Activated T-cell treated with anti-CD3 and anti-CD28 coated beads, Interleukin-2, amount 50 U/mL, for 1 hour (primary cell): ENCODE measurements around the gene TMEM45A.
"Not testable (repeated sequence)": the region's sequence is repeated elsewhere in the genome, so short reads cannot be mapped to it uniquely, and the experiment has no call there.

Experiments
- DNase-seq: peaks from one replicate; pipeline ENCODE4 v3.0.0-alpha.2; 2020

The TMEM45A gene

GRCh38 chr3:100486808-100487207 lies 5.6 kb upstream of the TMEM45A start:
- no peak for DNase-seq

- DNase-seq, result no peak
Measured at GRCh38 chr3:100489118-100489517, 3.3 kb upstream of the TMEM45A start.

GRCh38 chr3:100496711-100497261 lies 4.4 kb downstream of the TMEM45A start:
- no peak for DNase-seq

- no peak for DNase-seq
Measured at GRCh38 chr3:100499651-100500050, 7.2 kb downstream of the TMEM45A start.

- no peak for DNase-seq
Measured at GRCh38 chr3:100500320-100500880, 8.0 kb downstream of the TMEM45A start.

- no peak for DNase-seq
Measured at GRCh38 chr3:100503448-100503847, 11.0 kb downstream of the TMEM45A start.

GRCh38 chr3:100506355-100506754 lies 13.9 kb downstream of the TMEM45A start:
- no peak for DNase-seq

- DNase-seq, result not testable (repeated sequence)
Measured at GRCh38 chr3:100509818-100510217, 17.4 kb downstream of the TMEM45A start.

GRCh38 chr3:100516232-100516631 lies 23.8 kb downstream of the TMEM45A start:
- DNase-seq, result no peak

- no peak for DNase-seq
Measured at GRCh38 chr3:100516838-100517237, 24.4 kb downstream of the TMEM45A start.

GRCh38 chr3:100517276-100517675 lies 24.9 kb downstream of the TMEM45A start:
- no peak for DNase-seq

GRCh38 chr3:100518244-100518643 lies 25.8 kb downstream of the TMEM45A start:
- no peak for DNase-seq

- no peak for DNase-seq
Measured at GRCh38 chr3:100518983-100519382, 26.6 kb downstream of the TMEM45A start.

GRCh38 chr3:100521439-100521845 lies 29.0 kb downstream of the TMEM45A start:
- DNase-seq, result no peak

GRCh38 chr3:100522125-100522524 lies 29.7 kb downstream of the TMEM45A start:
- no peak for DNase-seq

- DNase-seq, result no peak
Measured at GRCh38 chr3:100523050-100523760, 30.8 kb downstream of the TMEM45A start.

GRCh38 chr3:100525753-100526612 lies 33.6 kb downstream of the TMEM45A start:
- no peak for DNase-seq

- DNase-seq, result no peak
Measured at GRCh38 chr3:100526613-100527346, 34.4 kb downstream of the TMEM45A start.

GRCh38 chr3:100527347-100527735 lies 34.9 kb downstream of the TMEM45A start:
- DNase-seq, result no peak

- DNase-seq, result no peak
Measured at GRCh38 chr3:100531093-100531492, 38.7 kb downstream of the TMEM45A start.

- DNase-seq, result no peak
Measured at GRCh38 chr3:100532411-100532810, 40.0 kb downstream of the TMEM45A start.

GRCh38 chr3:100533176-100533575 lies 40.8 kb downstream of the TMEM45A start:
- no peak for DNase-seq

GRCh38 chr3:100535610-100535943 lies 43.2 kb downstream of the TMEM45A start:
- no peak for DNase-seq
